HG03342 (cell line): ENCODE data around the gene INO80C.
"Not testable (repeated sequence)": the region's sequence is repeated elsewhere in the genome, so short reads cannot be mapped to it uniquely, and the experiment has no call there.

Experiments
- ATAC-seq: cut with Tn5 transposase; IDR thresholded peaks from one replicate; pipeline ENCODE4 v1.9.1; 2021; ENCODE audit warnings: mild to moderate bottlenecking, moderate library complexity; ENCODE audit not compliant: unreplicated experiment

The INO80C gene

DNA sequence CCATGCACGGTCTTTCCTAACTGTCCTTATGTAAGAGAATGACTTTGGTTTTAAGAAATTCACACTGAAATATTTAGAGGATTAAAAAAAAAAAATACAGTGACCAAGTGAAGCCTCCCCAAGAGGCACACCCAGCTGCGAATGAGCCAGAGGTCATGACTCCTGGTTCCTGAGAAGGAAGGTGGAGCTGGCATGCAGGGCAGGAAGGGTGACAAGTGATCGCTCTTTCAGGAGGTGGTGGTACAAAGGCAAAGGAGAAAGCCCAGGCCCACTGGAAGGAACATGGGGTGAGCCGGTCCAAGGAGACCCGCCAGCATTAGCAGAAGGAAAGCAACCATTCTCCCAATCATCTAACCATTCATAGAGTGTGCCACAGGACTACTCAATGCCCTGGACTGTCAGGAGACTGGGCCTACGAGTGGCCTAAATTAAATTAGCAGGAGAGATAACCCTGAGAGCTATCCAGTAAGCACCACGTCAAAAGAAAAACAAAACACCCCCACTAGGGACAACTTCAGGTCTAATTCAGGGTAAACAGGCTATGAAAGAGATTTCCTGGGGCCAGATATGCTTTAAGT is 7.8 kb downstream of the INO80C start:
- no peak for ATAC-seq

DNA sequence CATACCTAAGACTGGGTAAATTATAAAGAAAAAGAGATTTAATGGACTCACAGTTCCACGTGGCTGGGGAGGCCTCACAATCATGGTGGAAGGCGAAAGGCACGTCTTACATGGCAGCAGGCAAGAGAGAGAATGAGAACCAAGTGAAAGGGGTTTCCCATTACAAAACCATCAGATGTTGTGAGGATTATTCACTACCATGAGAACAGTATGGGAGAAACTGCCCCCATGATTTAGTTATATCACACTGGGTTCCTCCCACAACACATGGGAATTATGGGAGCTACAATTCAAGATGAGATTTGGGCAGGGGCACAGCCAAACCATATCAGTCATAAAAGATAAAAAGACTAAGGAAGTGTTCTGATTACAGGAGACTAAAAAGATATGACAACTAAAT is 8.5 kb downstream of the INO80C start:
- not testable (repeated sequence) for ATAC-seq

DNA sequence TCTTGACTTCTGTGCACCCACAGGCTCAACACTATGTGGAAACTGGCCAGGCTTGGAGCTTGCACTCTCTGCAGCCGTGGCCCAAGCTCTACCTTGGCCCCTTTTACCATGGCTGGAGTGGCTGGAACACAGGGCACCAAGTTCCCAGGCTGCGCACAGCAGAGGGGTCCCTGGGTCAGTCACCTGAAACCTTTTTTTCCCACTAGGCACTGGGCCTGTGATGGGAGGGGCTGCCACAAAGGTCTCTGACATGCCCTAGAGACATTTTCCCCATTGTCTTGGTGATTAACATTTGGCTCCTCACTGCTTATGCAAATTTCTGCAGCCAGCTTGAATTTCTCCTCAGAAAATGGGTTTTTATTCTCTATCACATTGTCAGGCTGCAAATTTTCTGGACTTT is 9.4 kb downstream of the INO80C start:
- not testable (repeated sequence) for ATAC-seq

DNA sequence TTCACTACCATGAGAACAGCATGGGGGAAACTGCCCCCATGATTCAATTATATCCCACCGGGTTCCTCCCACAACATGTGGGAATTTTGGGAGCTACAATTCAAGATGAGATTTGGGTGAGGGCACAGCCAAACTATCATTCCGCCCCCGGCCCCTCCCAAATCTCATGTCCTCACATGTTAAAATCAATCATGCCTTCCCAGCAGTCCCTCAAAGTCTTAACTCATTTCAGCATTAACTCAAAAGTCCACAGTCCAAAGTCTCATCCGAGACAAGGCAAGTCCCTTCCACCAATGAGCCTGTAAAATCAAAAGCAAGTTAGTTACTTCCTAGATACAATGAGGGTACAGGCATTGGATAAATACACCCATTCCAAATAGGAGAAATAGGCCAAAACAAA is 10.2 kb downstream of the INO80C start:
- ATAC-seq: not testable (repeated sequence)

DNA sequence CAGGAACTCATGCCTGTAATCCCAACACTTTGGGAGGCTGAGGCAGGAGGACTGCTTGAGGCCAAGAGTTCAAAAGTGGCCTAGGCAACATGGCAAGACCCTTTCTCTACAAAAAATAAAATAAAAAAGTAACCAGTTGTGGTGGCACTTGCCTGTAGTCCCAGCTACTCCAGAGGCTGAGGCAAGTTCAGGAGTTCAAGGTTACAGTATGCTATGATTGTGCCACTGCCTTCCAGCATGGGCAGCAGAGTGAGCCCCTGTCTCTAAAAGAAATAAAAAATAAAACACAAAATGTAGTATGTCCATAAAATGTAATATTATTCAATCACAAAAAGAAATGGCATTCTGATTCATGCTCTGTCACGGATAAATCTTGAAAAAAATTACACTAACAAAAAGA is 11.9 kb downstream of the INO80C start:
- no peak for ATAC-seq

DNA sequence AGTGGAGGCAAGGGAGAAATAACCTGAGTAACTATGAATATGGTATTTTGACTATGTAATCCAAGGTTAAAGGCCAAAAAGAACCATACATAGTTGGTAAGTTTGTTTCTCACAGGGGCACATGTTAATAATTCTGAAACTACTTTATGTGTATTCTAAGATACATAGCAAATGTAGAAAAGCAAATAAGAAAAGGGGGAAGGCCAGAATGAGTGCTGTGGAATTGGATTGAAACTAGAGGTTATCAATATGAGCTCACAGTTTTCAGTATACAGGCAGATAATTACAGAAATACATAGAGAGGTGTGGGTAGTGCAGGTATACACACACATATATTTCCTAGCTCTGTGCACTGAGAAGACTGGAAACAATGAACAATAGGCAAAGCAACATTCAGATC is 13.7 kb downstream of the INO80C start:
- ATAC-seq: no peak

DNA sequence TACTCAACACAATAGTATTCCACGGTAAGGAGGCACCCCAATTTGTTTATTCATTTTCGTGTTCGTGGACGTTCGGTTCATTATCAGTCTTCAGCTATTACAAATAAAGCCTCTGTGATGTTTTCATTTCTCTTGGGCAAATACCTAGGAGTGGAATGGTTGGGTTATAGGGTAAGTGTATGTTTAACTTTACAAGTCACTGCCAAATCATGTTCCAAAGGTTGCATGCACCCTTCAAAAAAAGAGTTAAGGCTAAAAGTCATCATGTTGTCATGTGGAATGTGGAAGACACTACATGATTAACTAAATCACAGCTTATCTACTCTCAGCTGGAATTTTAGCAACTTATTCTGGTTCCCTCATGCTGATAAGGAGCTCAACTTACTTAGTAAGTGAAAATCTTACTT is 15.8 kb downstream of the INO80C start:
- ATAC-seq: no peak

DNA sequence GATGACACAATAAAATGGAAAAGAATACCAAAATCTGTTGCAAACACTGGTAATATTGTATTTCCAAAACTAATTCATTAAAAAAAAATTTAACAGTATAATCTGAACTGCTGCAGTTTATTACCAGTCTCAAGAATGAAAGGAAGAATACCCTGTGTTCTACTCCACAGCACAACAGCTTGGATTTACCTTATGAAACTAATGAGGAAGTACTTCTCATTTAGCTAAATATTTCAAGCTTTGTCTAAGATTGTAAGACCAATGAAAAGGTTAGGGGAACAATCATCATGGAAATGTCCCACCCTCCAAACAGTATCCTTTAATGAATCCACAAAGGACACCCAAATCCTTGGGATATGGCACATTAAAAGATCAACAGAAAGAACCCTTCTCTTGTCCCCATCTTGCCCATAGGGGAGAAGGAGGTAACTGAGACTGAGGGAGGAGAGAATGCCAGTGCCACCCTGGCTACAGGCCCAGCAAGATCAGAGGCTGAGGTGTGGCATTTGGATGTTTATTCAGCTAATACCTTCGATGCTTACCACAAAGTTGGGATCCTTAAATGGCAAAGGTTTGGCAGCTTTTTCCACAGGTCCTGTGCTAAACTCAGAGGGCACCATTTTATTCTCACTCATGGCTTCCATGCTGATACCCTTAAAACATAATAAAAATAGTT is 17.7 kb downstream of the INO80C start:
- no peak for ATAC-seq

DNA sequence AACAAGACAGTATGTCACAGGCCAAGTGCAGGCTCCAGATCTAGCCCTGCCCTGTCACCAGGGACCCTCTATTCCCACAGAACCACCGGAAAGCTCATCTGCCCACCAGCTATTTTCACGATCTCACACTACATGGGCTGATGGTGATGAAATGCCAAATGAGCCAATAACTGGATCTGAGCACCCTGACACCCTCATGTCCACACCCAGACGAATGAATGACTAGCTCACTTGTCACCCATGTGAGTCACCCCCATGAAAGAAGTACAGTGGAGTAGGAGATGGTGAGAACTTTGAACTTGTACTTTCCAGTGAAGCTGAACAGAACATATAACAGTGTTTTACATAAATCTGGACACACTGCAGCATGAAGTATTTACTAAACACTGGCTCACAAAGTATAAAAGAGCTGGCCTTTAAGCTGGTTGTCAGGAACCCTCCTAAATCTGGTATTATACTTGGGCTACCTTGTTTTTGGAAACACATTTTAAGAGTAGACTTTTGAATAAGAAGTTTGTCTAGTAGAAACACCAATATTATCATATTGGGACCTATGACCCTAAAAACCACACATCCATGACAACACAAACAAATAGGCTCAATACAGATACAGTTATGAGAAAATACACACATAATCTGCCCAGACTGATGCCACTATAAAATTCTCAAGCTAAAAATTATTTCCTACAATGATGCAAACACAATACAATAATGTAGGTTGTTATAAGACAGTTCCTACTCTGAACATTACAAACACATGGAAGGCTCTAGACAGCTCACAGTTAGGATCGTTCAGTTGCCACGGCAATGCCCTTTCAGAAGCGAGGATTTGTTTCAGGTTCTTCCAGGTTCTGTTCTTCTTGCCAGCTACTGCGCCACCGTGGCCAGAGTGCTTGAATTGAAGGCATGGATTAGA is 19.0 kb downstream of the INO80C start:
- peak; percentile 62 for ATAC-seq

DNA sequence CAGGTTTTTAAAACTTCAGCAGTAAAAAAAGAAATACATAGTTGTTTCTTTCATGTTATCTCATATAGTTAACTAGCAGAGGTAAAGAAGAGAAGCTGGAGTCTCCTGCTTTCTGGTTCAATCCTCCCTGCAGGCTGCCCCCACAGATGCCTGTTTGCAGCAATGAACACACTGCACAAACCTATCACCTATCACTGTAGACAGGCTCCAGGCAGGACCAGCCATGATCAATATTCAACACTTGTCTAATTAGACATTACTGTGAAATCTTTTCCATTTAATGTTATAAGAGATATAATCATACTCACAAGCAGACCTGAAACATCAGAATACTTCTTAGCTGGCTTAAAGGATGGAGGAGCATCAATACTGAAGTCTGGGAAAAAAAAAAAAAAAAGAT is 19.8 kb downstream of the INO80C start:
- ATAC-seq: no peak

DNA sequence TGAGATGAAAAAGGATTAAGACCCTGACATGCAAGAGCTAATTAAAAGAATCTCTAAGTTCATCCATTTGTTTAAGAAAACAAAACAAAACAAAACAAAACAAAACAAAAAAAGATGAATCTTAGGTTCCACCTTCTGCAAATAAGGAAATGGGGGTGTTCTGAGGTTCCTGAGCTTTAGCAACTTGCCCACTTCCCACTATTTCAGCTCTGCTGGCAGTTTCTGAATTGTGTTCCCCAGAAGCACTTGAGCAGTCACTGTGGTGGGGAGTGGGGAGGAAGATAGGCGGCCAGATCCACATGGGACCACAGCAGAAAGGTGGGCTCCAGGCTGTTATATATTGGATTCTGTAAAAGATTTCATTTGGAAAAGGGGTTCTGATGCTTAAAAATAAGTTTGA is 20.3 kb downstream of the INO80C start:
- no peak for ATAC-seq

DNA sequence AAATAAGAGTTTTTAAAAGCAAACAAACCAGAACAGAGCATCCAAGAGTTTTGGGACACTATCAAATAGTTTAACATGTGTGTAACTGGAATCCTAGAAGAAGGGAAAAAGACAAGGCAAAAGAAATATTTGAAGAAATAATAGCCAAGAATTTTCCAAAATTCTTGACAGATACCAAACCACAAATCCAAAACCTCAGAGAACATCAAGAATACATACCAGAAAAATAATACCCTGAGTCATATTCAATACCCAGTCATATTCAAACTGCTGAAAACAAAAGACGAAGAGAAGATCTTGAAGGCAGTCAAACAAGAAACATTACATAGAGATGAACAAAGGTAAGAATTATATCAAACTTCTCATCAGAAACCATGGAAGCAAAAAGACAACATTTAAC is 22.9 kb downstream of the INO80C start:
- ATAC-seq: no peak

DNA sequence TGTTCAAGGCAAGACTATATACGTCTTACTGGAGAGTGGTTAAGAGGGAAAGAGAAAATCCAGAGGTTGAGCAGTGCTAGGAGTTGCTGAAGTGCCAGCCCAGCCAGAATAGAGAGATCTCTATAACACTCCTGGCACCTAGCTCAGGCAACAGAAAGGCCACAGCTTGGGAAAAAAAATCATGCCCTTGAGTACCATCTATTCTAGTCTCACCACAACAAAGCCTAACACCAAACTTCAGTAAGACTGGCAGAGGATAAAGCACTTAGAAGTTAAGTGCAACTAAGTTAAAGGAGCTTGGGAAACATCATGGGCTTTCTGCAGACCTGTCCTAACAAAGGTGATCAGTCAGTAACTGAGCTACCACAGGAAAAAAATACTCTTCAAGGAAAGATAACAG is 24.2 kb downstream of the INO80C start:
- no peak for ATAC-seq

DNA sequence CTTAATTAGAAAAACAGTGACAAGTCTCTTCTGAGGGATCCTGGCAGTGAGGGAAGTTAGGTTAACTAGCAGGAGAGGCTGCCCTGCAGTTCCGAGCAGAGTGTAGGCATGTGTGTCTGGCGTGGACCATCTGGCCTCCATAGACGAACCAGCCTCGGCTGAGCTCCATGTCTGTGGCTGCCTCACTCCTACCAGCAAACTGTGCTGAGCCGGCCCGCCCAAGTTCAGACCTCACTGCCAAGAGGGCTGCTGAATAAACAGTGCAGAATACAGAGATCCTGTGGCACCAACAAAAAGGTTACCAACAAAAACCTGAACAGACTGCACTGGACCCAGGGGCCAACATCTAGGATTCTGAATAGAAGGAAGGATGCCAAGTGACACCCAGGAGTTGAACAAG is 27.3 kb downstream of the INO80C start:
- ATAC-seq: no peak

DNA sequence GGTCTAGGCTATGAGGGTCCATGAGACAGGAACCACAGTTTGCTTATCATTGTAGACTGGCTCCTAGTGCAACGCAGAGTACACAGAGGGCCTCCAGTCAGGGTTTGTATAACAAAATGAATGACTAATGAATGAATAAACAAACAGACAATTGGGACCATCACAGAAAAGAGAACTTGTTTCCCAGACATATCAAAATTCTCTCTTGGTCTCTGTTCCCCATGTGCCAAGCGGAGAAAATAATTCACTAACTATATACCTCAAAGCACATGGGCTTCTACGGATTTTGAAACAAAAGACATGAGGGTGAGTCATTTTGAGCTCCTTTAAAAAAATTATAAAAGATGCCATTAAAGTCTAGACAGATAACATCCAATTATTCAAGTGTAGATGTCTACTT is 28.0 kb downstream of the INO80C start:
- ATAC-seq: no peak

DNA sequence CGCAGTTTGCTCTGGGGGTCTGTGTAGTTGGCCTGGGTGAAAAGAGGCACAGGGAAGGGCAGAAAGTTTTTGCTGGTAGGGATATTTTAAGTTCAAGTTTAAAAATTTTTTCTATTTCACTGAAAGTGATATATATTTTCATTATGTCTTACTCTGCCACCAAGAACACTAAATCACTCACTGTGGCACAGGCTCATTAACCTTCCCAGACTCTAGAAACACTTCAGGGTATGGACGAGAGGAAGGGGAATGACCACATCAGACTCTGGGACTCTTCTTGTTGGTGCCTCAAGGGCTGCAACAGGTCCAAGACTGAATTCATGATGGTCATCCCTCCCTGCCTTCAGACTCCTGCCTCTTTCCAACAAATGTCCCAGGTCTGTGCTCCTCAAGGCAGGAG is 29.0 kb downstream of the INO80C start:
- ATAC-seq: no peak

DNA sequence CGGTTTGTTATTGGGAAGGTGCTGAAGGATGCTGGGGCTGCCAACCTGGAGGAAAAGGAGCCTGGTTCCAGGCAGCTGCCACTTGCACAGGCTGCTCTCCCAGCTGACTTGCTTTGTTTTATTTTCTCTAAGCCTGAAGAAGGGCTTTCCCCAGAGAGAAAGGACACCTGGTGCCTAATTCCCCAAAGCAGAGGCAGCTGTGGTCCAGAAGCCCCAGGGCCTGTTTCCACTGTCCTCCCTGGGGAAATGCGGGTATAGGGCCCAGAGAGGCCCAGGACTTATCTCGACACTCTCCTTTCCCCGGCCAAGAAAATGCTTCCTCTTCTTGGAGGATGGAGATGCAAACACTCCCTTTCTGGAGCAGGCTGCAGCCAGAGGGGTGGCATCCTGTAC is 30.1 kb downstream of the INO80C start:
- ATAC-seq: peak; percentile 78

DNA sequence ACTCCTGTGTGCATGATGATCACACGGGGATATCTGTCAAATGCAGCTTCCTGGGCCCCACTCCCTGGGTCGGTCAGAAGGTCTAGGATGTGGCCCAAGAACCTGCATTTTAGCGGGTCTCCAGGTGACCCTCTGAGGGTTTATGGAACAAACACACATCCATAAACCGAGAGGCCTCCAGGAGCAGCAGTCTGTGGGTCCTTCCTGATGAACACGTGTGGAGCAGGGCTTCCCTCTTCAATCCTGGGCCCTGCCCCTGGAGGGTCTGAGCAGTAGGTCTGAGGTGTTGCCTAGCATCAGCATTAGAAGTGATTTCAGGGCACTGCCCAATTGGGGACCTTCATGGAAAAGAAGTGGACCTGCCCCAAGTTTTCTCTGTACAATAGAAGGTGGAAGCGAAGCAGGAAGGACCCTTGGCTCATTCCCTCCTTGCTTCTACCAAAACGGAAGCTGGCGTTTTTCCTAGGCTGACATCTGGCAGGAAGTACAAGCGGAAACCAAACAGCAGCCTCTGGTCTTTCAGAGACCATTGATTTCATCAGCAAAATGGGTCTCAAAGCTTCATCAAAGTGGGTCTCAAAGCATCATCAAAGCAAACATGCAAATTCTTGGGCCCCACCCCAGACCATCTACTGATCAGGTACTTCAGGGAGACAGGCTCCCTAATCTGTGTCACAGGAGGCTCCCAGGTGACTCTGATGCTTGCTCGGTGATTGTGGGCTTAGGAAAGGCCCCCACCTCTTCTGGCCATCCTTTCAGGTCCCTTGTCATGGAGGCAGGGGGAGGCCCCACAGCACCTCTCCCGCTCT is 30.7 kb downstream of the INO80C start:
- ATAC-seq: no peak

DNA sequence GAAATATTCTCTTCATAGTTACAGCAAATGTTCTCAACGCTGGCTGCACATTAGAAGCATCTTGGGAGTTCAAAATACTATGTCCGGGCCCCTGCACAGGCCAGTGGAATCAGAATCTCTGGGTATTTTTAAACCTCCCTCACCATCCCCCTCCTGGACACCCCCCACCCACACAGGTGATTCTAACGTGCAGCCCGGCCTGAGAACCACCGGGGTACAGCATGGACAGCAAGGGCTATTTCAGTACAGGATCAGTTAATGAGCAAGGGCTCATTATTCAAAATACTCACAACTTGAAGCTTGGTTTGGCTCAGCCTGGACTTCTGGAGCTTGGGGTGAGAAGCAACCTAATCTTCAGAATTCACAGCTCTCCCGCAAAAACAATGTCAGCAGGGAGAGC is 31.4 kb downstream of the INO80C start:
- no peak for ATAC-seq

DNA sequence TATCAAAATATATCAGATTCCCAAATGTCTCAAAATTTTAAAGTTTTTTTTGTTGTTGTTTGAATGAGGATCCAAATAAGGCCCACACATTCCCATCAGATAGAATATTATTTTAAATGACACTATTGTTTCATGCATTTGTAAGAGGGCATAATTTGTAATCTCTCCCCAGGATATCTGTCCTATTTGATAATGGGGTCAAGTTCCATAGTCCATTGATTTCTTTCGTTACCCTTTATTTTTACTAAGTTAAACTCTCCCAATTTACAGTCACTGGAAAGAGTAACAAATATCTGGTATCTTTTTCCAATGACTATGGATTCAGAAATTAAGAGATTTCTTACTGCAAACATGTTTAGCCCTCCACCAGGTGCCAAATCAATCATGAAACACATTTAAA is 32.4 kb downstream of the INO80C start:
- ATAC-seq: no peak

DNA sequence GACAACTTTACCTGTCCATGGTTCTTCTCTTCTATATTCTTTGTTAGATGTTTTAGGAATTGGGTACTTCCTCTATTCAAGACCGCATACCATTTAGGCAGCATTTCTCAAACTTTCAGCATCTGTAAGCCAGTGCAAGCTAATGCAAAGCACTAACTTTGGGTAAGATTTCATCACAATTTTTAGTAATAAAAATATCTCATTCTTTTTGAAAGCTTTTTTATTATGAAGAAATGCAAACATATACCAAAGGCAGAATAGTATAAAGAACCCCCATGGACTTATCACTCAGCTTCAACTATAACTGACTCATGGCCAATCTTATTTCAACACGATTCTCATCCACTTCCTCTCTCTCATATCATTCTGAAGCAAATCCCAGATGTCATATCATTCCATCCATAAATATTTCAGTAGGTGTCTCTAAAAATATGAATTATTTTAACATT is 32.9 kb downstream of the INO80C start:
- ATAC-seq: no peak
